Fibroblast of skin of back (primary cell): Measurements from ENCODE around the gene PSG5.
A peak's percentile ranks its signal among the peaks of the same experiment; 100 is the strongest.
"Not testable (repeated sequence)": the region's sequence is repeated elsewhere in the genome, so short reads cannot be mapped to it uniquely, and the experiment has no call there.

Source experiments
- DNase-seq: peaks from one replicate; pipeline ENCODE4 v3.0.0-alpha.2; 2013

The PSG5 gene

DNA sequence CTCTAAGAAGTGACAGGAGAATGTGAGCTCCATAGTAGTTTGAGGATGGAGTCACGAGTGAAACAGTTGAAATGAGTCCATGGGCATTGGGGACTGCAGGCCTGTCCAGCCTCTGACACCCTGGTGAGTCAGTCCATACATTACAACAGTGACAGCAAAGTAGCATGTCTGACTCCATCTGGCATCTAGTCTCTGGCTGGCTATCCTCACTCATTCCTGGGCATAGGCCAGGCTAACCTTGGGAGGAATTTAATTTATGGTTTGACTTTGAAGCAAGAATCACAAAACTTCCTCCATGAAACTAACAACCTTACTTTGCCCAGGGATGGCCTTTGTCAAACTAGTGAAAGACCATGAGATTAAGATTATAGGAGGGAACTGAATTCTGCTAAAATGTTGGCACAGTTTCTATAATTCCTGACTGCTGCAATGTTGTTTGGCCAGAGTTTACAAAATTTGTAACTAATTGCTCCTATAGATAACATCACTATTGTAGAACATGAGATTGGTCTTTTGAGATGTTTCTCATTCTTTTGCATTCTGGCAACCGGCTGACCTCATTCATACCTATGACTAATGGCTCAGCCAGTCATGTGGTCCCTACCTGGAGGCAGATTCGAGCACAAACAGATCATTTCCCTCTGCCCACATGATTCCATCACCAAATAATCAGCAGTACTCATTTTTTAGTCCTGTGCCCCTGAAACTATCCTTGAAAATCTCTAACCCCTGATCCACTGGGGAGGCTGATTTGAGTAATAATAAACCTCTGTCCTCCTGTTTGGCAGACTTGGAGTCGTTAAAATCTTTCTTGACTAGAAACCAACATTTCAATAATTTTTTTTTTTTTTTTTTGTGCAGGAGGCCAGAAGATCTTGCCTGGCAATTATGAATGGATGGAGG is 4.2 kb downstream of the PSG5 start:
- DNase-seq = peak; percentile 94

DNA sequence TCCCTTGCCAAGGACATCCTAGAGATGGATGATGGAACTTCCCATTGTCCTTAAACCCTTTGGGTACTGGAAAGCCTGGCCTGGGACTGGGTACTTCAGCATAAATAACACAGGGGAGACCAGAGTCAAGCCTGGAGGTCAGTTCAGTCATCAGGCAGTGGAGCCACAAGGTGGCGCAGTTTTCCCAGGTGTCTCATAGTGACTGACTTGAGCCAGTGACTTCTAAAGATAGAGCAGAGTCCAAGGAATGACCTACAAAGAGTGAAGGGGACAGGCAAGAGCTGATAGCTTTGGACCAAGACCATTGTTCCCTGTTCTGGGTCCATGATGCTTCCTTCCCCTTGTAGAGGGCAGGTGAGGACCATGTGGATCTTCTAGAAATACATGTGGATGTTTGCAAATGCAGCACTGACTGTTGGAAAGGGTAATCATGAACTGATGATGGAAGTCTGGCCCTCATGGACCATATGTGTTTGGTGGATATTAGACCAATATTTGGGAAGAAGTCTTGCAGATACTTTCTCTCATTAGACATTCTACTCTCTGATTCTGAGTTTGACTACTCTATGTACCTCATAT is 6.7 kb downstream of the PSG5 start:
- not testable (repeated sequence) for DNase-seq

DNA sequence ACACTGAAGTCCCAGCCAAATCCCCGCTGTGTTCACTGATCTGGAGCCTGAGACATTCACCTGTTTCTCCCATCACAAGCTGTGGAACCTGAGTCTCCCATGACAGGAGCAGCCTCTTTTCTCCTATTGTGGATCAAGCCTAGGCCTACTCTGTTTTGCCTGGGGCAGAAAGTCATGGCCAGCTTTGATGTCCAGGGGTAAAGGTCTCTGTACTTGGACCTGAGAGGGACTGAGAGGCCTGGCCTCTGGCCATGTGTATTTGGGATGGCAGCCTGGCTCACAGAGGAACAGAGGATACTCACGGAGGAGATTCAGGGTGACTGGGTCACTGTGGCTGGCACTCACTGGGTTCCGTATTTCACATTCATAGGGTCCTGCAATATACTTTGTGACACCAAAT is 7.8 kb downstream of the PSG5 start:
- DNase-seq = not testable (repeated sequence)

DNA sequence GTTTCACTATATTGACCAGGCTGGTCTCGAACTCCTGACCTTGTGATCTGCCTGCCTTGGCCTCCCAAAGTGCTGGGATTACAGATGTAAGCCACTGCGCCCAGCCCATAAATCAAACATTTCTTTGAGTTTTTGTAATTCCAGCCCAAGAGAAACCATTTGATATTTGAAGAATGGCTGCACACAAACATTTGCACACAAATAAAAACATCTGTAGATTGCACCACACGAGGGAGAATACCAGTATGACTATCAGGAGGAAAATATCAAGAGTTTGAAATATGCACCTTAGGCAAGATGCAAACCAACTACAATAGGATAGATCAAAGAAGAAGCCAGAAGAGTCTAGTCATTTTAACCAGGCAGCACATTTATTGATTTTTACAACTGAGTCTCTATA is 20.4 kb downstream of the PSG5 start:
- DNase-seq = not testable (repeated sequence)

DNA sequence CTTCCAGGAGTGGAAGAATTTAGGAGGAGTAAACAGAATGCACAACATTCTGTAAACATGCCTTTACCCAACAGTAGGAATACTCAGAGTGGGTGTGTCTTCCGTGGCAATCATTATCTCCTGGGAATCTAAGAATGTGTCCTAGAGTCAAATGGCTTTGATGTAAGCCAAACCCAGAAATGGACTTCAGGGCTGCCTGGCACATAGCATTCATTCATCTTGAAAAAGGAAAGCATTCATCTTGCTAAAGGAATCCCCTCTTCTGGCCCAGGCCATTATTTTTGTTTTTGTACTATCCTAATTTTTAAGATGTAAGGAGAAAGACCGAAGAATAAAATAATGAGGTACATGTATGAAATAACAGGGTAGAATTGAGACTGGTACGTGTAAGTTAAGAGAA is 23.2 kb downstream of the PSG5 start:
- not testable (repeated sequence) for DNase-seq

DNA sequence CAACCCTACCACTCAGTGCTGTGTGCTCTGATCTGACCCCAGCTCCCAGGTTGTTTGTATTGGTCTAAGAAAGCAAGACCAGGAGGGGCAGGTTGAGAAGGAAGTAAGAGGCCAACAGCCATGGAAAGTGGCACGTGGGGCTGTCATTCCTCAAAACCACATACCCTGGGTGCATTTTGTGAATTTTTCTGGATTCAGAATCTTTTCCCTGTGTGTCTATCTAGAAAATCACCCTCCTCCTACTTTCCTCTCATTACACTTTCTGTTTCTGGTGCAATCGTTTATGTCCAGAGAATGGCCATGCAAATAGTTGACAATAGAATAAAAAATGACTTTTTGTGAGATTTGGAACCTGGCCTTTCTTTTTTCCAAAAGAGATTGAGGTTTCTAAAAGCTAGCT is 24.1 kb downstream of the PSG5 start:
- not testable (repeated sequence) for DNase-seq

DNA sequence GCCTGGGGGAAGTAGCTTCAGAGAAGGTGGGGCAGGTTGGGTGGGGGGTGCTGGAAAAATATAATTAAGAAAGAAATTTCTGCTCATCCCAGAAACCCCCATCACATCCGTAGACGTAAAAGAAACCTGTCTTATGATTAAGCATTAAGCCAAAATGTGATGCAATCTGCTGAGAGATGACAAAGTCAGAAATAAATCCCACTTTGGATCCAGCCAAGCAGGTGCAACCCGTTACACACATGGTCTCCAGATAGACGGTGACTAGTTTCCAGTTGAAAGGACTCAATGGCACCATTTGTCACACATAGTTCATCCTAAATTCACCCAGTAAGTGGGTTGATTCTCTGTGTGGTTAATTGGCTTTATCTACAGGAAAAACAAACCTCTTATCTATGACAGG is 34.1 kb downstream of the PSG5 start:
- DNase-seq = no peak

DNA sequence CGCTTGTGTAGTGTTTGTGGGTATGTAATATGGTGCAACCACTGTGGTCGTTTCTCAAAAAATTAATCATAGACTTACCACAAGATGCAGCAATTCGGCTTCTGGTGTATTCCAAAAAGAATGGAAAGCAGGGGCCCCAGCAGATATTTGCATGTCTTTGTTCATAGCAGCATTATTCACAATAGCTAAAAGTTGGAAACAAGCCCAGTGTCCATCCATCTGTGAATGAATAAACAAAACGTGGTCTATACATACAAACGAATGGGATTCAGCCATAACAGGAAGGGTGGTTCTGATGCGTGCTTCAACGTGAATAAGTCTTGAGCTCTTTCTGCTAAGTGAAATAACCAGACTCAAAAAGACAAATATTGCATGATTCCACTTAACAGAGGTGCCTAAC is 36.5 kb downstream of the PSG5 start:
- not testable (repeated sequence) for DNase-seq

DNA sequence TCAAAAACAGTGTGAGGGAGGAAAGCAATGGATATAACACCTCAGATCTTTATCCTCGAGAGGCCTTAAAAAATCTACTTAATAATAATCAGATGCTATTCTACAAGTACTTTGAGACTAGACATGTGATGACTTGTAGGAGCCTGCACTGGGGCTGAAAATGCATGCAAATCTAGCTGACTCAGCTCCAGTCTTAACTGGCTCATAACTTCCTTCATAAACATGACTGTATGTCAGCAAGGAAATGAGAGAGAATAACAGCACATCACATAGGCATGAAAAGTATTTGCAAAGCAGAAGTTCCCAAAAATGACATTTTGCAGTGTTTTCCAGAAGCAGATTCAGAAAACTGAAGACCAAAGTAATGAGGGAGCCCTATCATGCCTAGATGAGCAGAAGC is 38.1 kb downstream of the PSG5 start:
- peak; percentile 80 for DNase-seq

DNA sequence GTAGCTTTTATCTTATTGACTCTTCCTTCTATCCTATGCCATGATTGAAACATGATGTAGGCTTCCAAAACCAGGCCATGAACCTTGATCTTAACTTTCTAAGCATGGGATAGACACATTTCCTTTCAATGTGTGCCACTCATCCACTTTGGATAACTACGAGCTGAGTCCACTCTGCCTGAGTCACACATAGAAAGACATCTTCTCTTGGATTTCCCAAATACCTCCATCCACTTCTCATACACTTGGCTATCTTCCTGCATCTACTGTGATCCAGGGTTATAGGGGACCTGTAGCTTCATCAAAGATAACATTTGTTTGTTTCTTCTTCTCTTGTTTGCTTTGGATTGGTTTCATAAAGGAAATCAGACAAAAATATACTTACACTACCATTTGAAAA is 44.6 kb downstream of the PSG5 start:
- DNase-seq = peak; percentile 58

DNA sequence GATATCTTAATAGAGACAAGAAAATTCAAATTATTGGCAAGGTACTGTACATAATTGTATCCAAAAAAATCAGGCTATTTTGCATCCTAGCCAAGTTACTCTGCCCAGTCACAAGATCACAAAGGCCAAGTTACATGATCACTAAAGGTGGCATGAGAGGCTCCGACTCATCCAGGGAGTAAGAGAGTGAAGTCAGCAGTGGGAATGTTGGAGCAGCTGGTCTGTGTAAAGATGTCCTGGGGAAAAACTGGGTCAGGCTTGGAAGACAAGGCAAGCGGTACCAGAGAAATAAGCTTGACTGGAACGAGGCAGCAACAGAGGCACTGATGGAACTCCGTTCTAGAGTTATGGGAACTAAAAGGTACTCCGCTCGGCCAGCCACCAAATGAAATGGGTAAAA is 53.6 kb downstream of the PSG5 start:
- peak; percentile 7 for DNase-seq

DNA sequence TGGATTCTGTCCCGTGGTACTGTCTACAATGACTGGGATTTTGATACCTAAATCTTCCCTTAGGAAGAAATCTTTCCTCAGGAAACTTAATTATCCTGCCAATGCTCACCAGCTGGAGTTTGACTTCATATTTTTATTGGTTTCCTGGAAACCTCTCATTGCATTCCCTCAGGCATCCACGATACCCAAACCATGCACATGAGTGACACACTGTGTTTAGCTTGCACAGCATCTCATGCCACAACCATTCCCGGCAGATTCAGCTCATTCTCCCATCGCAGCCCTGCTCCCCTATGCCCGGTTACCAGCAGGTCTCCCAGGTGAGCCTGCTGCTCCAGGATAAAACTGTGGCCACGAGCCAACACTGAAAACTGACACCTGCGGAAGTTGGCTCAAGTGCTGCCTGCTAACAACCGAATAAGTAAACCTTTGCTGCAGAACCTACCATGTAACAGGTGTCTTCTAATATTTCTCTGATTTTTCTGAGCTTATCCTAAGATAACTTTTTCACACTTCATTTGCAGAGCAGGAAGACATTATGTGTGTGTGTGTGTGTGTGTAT is 55.0 kb downstream of the PSG5 start:
- not testable (repeated sequence) for DNase-seq

DNA sequence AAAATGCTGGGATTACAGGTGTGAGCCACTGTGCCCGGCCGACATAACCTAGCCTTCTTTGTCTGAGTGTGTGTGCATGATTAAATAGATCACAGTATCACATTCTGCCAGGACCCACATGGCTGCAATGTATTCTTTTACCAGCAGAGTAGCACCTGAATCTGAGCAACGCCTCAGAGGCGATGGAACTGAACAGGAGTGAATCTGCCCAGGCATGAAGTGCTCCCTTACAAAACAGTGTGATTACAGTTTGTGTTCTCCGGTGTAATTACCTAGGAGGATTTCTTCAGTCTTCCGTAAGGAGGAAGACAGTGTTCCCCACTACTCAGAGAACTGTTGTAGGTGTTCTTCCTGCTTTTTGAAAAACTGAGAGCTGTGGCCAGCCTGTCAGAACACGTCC is 57.1 kb downstream of the PSG5 start:
- not testable (repeated sequence) for DNase-seq

DNA sequence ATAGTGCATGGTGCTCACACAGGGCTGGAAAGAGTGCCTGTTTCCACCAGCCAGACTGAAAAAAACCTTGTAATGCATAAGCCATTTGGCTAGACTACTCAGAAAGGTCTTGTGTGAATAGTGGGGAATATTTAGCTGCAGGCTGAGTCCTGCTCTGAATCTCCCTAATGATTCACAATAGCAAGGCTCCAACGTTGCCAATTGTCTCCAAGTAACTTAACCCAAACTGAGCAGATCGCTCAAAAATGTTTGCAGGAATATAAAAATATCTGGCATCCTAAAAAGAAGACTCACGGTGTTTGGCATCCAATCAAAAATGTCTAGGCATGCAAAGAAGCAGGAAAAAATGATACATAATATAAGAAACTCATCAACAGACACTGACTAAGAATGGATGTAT is 59.0 kb downstream of the PSG5 start:
- DNase-seq = peak; percentile 96

DNA sequence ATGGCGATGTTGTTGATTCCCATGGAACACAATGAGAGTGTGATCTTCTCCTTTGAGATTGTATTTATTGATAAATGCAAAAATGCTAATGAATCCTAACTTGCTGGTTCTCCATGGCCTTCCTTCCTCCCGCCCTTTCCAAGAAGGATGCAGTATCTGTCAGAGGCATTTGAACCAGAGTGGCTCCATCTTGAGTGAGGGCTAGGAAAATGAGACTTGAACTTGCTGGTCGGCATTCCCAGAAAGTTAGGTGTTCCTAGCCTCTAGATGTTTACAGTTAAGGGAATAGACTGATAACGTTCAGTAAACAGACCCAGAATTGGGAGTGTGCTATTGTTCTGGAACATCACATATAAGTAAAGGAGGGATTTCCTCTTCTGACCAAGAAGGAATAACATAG is 59.6 kb downstream of the PSG5 start:
- DNase-seq = no peak

DNA sequence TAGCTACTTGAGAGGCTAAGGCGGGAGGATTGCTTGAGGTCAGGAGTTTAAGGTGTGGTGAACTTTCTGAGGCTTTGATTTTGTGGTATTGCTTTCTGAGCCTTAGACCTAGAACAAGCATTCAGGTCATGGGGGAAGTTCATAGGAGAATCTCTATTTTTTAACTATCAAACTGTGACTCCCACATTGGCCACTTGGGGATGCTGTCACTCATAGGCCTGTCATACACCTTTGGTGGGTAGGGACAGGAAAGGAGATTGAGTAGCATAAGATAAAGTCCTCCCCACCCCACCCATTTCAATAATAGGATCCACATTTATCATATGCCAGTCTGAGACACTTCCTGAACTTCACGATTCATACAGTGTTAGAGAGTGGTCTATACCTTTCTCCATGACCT is 62.0 kb downstream of the PSG5 start:
- DNase-seq = no peak

DNA sequence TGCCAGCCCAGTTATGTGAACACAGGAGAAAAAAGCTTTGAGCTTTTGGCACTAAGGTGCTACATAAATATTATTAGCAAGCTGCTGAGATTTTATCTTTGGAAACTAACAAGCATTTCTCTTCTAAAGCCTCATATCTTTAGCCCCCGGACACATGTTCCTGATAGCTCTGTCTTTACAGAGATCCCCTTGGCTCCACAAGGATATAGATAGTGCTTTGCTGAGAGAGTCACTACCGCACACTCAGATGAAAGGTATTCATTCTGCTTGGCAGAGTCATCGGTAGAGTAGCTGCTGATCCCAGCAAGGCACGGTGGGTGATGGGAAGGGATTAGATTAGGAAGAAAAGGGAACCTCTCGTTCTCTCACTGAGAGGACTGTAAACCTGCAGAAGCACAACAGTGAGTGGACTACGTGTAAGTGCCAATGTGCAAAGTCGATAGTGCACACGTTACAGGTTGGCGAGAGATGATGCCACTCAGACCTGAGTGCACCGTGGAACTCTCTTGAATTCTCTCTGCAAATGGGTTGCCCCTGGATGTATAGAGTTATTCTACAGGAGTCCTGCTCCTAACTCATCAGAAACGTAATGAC is 65.8 kb downstream of the PSG5 start:
- peak; percentile 86 for DNase-seq

DNA sequence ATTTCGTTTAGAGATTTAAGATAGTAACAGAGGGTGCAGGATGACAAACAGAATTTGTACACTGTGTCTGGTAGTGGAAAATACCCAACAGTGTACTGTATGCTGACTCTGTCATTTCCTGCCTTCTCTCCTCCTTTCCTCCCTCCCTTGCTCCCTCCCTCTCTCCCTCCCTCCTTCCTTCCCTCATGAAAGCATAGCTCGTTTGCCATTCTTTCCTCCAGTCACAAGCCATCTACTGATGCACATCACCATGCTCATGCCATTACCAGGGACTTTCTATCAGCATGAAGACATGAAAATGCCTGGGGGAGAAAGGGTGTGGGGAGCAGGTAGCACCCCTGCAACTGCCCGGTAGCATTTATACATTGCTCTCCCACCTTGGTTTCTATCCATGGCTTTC is 66.8 kb downstream of the PSG5 start:
- peak; percentile 22 for DNase-seq
